ENCODE results near the gene TPD52L2.

Gene TPD52L2

DNA sequence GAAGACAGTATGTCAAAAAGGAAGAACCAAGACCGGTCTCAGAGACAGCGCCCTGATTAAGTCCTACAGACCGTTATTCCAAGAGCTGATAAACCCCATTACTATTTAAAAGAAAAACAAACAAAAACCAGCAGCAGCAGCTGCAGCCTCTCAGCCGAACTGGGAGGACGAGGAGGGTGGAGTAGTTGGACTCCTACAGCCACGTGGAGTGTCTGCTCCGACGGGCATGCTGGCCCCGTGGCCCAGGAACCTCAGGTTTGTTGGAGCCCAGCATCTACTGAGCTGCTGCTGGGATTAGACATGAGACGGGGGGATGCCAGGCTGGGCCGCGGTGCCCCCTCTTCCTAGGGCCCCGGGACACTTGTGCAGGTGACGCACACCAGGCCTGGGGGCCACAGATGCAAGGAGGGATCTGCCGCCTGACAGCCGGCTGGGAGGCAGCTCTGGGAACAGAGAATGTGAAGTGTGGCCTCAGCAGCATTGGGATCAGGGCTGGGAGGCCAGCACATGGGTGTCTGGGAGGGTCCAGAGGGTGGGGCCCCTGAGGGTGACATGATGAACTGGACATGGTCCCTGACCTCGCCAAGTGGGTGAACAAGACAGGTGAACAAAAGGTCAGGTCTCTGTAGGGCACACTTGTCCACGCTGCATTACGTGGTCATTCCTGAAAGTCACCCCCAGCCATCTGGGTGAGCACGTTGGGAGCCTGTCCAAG is 31.1 kb upstream of the TPD52L2 start:
- peak; percentile 1 for DNase-seq (ENCODE audit: low read depth)
- H3K4me3 ChIP-seq (ENCODE audit: low read depth, low read length): no peak overlapping the region
- TF ChIP-seq, protein P1, sequence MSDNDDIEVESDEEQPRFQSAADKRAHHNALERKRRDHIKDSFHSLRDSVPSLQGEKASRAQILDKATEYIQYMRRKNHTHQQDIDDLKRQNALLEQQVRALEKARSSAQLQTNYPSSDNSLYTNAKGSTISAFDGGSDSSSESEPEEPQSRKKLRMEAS (IDR thresholded peaks at IDR 0.05; ENCODE audit: low read depth, low read length): no peak
- TF ChIP-seq, protein P2, sequence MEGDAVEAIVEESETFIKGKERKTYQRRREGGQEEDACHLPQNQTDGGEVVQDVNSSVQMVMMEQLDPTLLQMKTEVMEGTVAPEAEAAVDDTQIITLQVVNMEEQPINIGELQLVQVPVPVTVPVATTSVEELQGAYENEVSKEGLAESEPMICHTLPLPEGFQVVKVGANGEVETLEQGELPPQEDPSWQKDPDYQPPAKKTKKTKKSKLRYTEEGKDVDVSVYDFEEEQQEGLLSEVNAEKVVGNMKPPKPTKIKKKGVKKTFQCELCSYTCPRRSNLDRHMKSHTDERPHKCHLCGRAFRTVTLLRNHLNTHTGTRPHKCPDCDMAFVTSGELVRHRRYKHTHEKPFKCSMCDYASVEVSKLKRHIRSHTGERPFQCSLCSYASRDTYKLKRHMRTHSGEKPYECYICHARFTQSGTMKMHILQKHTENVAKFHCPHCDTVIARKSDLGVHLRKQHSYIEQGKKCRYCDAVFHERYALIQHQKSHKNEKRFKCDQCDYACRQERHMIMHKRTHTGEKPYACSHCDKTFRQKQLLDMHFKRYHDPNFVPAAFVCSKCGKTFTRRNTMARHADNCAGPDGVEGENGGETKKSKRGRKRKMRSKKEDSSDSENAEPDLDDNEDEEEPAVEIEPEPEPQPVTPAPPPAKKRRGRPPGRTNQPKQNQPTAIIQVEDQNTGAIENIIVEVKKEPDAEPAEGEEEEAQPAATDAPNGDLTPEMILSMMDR (IDR thresholded peaks at IDR 0.05; ENCODE audit: low read depth, low read length): no peak
- no peak for TF ChIP-seq MYC (IDR thresholded peaks at IDR 0.05; ENCODE audit: low read depth, low read length)
- no peak for TF ChIP-seq POLR2A (IDR thresholded peaks at IDR 0.05; ENCODE audit: extremely low read depth, insufficient read length)

DNA sequence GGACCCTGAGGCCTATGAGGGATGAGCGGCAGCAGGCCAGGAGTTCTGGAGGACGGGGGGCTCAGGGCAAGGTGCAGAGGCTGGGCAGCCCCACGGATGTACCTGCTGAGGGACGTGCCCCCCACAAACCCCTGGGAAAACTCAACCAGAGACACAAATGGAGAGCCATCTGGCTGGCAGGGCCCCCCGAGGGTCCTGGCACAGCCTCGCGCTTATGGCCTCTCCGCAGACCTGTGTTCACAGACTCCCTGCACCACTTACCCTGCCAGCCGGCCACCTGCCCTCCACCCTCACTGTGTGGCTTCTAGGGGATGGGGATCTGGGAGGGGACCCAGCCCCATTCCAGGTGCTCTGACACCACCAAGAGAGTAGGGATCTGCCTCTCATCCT is 30.6 kb upstream of the TPD52L2 start:
- peak; percentile 1 for DNase-seq (ENCODE audit: low read depth)
- TF ChIP-seq, protein P2 (IDR thresholded peaks at IDR 0.05; ENCODE audit: low read depth, low read length): no peak
- no peak overlapping the region for H3K4me3 ChIP-seq (ENCODE audit: low read depth, low read length)

DNA sequence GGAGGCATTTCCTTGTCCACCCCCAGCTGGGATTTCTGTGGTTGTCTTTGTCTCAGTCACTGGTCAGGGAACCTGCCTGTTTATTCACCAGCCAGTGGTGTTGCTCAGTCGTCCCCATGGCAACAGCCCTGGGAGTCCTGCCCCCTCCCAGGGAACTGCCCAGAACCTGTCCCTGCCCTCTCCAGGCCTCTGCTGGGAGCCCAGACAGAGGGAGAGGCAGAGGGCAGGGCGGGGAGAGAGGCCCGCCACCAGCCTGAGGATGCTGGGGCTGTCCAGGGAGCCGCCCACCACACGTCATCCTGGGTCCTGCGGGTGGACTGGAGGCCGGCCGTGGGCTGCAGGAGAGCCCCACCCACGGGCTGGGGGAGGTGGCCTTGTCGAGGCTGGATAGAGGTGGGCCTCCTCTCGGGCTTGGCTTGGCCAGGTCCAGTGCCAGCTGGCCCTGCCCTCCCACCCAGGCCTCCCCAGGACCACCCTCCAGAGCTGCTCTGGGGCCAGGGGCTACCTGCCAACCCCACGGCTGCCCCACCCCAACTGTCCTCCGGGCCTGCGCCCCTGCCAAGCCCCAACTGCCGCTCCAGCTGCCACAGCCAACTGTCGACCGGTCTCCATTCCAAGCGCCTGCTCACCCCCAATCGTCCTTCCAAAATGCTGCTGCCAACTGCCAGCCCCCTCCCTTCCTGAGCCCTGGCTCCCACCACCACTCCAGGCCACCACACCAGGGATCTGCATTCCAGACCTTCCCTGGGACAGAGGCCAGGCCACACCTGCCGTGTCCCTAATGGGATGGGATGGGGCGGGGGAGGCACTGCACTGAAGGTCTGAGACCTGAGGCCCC is 29.8 kb upstream of the TPD52L2 start:
- peak; percentile 69 for DNase-seq (ENCODE audit: low read depth)

DNA sequence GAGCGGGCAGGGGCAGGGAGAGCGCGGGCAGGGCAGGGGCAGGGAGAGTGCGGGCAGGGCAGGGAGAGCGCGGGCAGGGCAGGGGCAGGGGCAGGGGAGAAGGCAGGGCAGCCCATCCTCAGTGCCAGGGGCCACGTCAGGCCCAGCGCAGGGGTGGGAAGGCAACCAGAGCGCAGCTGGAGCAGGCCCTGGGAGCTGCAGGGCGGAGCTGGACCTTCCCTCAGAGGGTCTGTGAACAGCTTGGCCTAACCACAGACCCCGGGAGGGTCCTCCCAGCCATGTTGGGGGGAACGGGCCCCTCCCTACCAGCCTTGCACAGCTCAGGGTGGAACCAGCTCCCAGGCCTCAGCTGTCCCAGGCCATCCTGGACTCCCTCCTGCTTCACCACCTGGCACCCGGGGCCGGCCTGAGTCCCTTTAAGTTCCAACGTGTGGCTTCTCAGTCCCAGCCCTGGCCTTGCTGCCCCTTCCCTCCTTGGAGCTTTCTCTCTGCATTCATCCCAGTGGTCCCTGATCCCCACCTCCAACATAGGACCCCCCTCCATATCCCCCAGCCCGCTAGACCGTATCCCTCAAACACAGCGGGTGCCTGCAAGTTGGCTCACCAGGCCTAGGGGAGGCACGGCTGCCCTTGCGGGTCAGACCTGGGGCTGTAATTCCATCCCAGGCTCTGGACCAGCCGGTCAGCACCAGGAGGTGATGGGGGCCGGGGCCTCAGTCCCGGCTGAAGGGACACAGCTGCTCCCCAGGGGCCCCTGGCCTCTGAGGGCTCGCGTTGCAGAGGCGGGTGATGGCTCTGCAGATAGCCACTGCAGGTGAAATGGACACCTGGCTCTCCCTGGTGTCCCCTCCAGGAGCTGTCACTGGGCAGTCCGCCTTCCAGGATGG is 28.4 kb upstream of the TPD52L2 start:
- no peak overlapping the region for H3K4me3 ChIP-seq (ENCODE audit: low read depth, low read length)
- TF ChIP-seq, protein P1 (IDR thresholded peaks at IDR 0.05; ENCODE audit: low read depth, low read length): no peak
- no peak for TF ChIP-seq MYC (IDR thresholded peaks at IDR 0.05; ENCODE audit: low read depth, low read length)
- TF ChIP-seq, protein P2 (IDR thresholded peaks at IDR 0.05; ENCODE audit: low read depth, low read length): no peak
- no peak for TF ChIP-seq POLR2A (IDR thresholded peaks at IDR 0.05; ENCODE audit: extremely low read depth, insufficient read length)
- DNase-seq (ENCODE audit: low read depth): peak; percentile 34

More for the DNA sequence above, 29.8 kb upstream of the TPD52L2 start:
- no peak overlapping the region for H3K4me3 ChIP-seq (ENCODE audit: low read depth, low read length)
- TF ChIP-seq POLR2A (IDR thresholded peaks at IDR 0.05; ENCODE audit: extremely low read depth, insufficient read length) (no peak), MYC (IDR thresholded peaks at IDR 0.05; ENCODE audit: low read depth, low read length) (no peak)
- TF ChIP-seq, protein P2 (IDR thresholded peaks at IDR 0.05; ENCODE audit: low read depth, low read length): no peak
- TF ChIP-seq, protein P1 (IDR thresholded peaks at IDR 0.05; ENCODE audit: low read depth, low read length): no peak

DNA sequence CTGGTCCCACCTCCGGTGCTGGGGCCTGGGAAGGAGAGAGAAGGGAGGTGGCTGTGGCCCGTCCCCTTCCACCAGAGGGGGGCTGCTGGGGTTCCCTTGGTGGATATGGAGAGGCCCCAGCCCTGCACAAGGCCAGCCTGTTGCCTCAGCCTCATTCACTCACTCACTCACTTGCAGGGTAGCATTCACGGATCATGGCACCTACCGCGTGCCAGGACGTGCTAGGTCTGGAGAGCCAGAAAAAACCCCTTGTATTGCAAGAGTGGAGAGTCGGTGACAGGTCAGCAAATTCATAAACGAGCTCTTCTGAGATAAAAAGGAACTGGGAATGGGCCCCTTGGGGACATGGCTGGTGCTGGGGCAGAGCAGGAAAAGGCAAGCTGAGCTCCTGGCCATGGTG is 27.6 kb upstream of the TPD52L2 start:
- H3K4me3 ChIP-seq (ENCODE audit: low read depth, low read length): no peak overlapping the region
- TF ChIP-seq MYC (IDR thresholded peaks at IDR 0.05; ENCODE audit: low read depth, low read length) (no peak), POLR2A (IDR thresholded peaks at IDR 0.05; ENCODE audit: extremely low read depth, insufficient read length) (no peak)
- TF ChIP-seq, protein P1 (IDR thresholded peaks at IDR 0.05; ENCODE audit: low read depth, low read length): no peak
- TF ChIP-seq, protein P2 (IDR thresholded peaks at IDR 0.05; ENCODE audit: low read depth, low read length): no peak

More for the DNA sequence above, 27.6 kb upstream of the TPD52L2 start:
- DNase-seq (ENCODE audit: low read depth): no peak
